Esophagus (tissue), 2 donors: ENCODE data around the gene BMP10. TPM values are rescaled to one million over a fixed set of nuclear protein-coding genes. Genes with fewer than 3 reads are reported as not detected.

Experiments used
- polyA plus RNA-seq, 2 donors: library from polyadenylated mRNA; stranded (reverse); fragments of 200-250 nt; gene quantifications; one replicate each; pipeline ENCODE4 v1.2.3, GENCODE V29; 2013
- donor health status: healthy with polysubstance abuse.
- donor health status: Bipolar disorder and iron deficiency.

BMP10 gene
- polyA plus RNA-seq, 2 donors = not detected

Other genes starting within 250 kb of the BMP10 start
- under 1 TPM; 0.01 to 0.02 TPM for gene PROKR1, start 227.8 kb downstream of the BMP10 start, polyA plus RNA-seq
- 1 to 10 TPM; 3.4 to 4.0 TPM for gene ARHGAP25, start 136.6 kb downstream of the BMP10 start, polyA plus RNA-seq
- 1 to 10 TPM in 1 of 2 donors, not detected in 1; 2.6 TPM for gene GKN2, start 81.5 kb upstream of the BMP10 start, polyA plus RNA-seq
- 1 to 10 TPM in 1 of 2 donors, under 1 TPM in 1; 0.25 to 6.2 TPM for gene GKN1, start 103.2 kb upstream of the BMP10 start, polyA plus RNA-seq
- gene ANTXR1, start 141.8 kb upstream of the BMP10 start, polyA plus RNA-seq = 1 to 10 TPM; 5.0 to 8.5 TPM